H1 (cell line): ENCODE results near the gene UVSSA. TPM values are rescaled to one million over a fixed set of nuclear protein-coding genes. Genes with fewer than 3 reads are reported as not detected.

Experiments used
- BACH1 ChIP-seq: IDR thresholded peaks from 2 replicates; pipeline ENCODE4 v1.6.1; 2012; ENCODE audit warnings: low read length, improper control_type of control experiment
- BCL11A ChIP-seq, 2 experiments: IDR thresholded peaks; one replicate each; pipeline ENCODE4 v1.6.1; 2011; ENCODE audit warnings: low read depth in 2 of 2, low read length in 2 of 2, mild to moderate bottlenecking in 2 of 2
- CBX8 ChIP-seq: fragments of 300-800, 300-1000 bp; sonication (generic); IDR thresholded peaks from 2 replicates; pipeline ENCODE4 v1.7.1; 2016; ENCODE audit warnings: low read depth, low read length, borderline replicate concordance
- POLR2AphosphoS5 ChIP-seq: IDR thresholded peaks from 2 replicates; pipeline ENCODE4 v1.6.1; 2011; ENCODE audit warnings: low read depth, low read length
- SIN3A ChIP-seq, 2 experiments: IDR thresholded peaks in 1 of 2; conservative IDR thresholded peaks in 1 of 2; 2 replicates each; pipeline ENCODE4 v1.6.1; 2011 to 2012; ENCODE audit warnings: low read length in 2 of 2, improper control_type of control experiment in 1 of 2, low read depth in 1 of 2, mild to moderate bottlenecking in 1 of 2
- SIX5 ChIP-seq: IDR thresholded peaks from 2 replicates; pipeline ENCODE4 v1.6.1; 2011; ENCODE audit warnings: mild to moderate bottlenecking, low read depth, low read length
- SP2 ChIP-seq: IDR thresholded peaks from 2 replicates; pipeline ENCODE4 v1.6.1; 2012; ENCODE audit warnings: mild to moderate bottlenecking, low read length, inconsistent platforms
- polyA plus RNA-seq, 7 experiments: library from polyadenylated mRNA; depleted of rRNA in 3 of 7; stranded (reverse) in 5 of 7; unstranded in 2 of 7; fragments of >200 nt in 5 of 7; fragments of 200-250 nt in 2 of 7; gene quantifications; 1 replicate in 5 of 7; 2 replicates in 1 of 7; 4 replicates in 1 of 7; pipeline versions ENCODE4 v1.2.1 to v1.2.3, GENCODE V29; 2011 to 2013; ENCODE audit warnings: missing spikeins in 2 of 7, mixed read lengths in 2 of 7
- total RNA-seq: library from RNA; stranded (reverse); fragmentation: NEBNext Ultra II Directional; extraction: Animal tissue kit (Norgen Biotek cat#: 25700); gene quantifications from 2 replicates; pipeline ENCODE4 v1.2.1, GENCODE V29; 2021
- TF ChIP-seq, protein P1 (sequence below): IDR thresholded peaks from 2 replicates; pipeline ENCODE4 v1.6.1; 2012; ENCODE audit warnings: inconsistent platforms

The UVSSA gene
- total and polyA plus RNA-seq, 2 of the 8 experiments (the other 6 are each of a cell fraction or from before 2014, with no cell fraction given) = 14.5 to 19.4 TPM

- TF ChIP-seq, protein P1, sequence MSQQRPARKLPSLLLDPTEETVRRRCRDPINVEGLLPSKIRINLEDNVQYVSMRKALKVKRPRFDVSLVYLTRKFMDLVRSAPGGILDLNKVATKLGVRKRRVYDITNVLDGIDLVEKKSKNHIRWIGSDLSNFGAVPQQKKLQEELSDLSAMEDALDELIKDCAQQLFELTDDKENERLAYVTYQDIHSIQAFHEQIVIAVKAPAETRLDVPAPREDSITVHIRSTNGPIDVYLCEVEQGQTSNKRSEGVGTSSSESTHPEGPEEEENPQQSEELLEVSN = no peak
- TF ChIP-seq SIX5 = no peak
- no peak for TF ChIP-seq SP2
- no peak for TF ChIP-seq BCL11A (IDR thresholded peaks at IDR 0.05; ENCODE audit: low read depth in 2 of 2, low read length in 2 of 2)
- no peak for TF ChIP-seq BACH1
- TF ChIP-seq POLR2AphosphoS5 = no peak
- TF ChIP-seq CBX8 = no peak
- TF ChIP-seq SIN3A (conservative IDR thresholded peaks at IDR 0.05 in 1 of 2, IDR thresholded peaks at IDR 0.05 in 1 of 2; ENCODE audit: low read depth in 1 of 2, low read length in 2 of 2) = no peak
Observed at GRCh38 chr4:1353186-1354055, 6.4 kb downstream of the UVSSA start (continued).
